Activated T-cell treated with anti-CD3 and anti-CD28 coated beads, Interleukin-2, amount 50 U/mL, for 4 hours (primary cell): ENCODE data around the gene CC2D1B. TPM values are rescaled to one million over a fixed set of nuclear protein-coding genes. Genes with fewer than 3 reads are reported as not detected.
"Not testable (repeated sequence)": the region's sequence is repeated elsewhere in the genome, so short reads cannot be mapped to it uniquely, and the experiment has no call there.

Source experiments
- ATAC-seq, 2 donors: fragments of 200-7000 bp; cut with Tn5 transposase; one replicate each; pipeline ENCODE4 v1.10.0; 2021
- DNase-seq: peaks from one replicate; pipeline ENCODE4 v3.0.0-alpha.2; 2020
- H3K27me3 Mint-ChIP-seq: one replicate; pipeline ENCODE4 v1.8.0; 2021; ENCODE audit warnings: low read depth, mixed read lengths
- H3K36me3 Mint-ChIP-seq: one replicate; pipeline ENCODE4 v1.8.0; 2022; ENCODE audit warnings: mixed read lengths; ENCODE audit not compliant: insufficient read depth
- H3K4me1 Mint-ChIP-seq: one replicate; pipeline ENCODE4 v1.8.0; 2021; ENCODE audit warnings: low read depth, mixed read lengths
- H3K4me3 Mint-ChIP-seq: one replicate; pipeline ENCODE4 v1.8.0; 2021; ENCODE audit warnings: mild to moderate bottlenecking, moderate library complexity, mixed read lengths
- H3K9me3 Mint-ChIP-seq: one replicate; pipeline ENCODE4 v1.8.0; 2021; ENCODE audit warnings: mixed read lengths
- total RNA-seq, 3 donors: library from RNA; stranded (reverse); gene quantifications; one replicate each; pipeline ENCODE4 v1.2.1, GENCODE V29; 2021

CC2D1B gene, protein sequence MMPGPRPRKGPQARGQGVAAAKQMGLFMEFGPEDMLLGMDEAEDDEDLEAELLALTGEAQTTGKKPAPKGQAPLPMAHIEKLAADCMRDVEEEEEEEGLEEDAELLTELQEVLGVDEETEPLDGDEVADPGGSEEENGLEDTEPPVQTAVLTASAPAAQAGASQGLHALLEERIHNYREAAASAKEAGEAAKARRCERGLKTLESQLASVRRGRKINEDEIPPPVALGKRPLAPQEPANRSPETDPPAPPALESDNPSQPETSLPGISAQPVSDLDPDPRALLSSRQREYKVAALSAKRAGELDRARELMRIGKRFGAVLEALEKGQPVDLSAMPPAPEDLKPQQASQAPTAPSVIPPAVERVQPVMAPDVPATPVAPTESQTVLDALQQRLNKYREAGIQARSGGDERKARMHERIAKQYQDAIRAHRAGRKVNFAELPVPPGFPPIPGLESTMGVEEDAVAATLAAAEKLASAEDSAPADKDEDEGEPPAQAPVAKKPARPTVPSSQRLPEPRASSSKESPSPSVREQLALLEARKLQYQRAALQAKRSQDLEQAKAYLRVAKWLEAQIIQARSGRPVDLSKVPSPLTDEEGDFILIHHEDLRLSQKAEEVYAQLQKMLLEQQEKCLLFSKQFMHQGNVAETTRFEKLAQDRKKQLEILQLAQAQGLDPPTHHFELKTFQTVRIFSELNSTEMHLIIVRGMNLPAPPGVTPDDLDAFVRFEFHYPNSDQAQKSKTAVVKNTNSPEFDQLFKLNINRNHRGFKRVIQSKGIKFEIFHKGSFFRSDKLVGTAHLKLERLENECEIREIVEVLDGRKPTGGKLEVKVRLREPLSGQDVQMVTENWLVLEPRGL
- 10 to 100 TPM; 35.0 to 40.0 (median 38.9) TPM for total RNA-seq

DNA sequence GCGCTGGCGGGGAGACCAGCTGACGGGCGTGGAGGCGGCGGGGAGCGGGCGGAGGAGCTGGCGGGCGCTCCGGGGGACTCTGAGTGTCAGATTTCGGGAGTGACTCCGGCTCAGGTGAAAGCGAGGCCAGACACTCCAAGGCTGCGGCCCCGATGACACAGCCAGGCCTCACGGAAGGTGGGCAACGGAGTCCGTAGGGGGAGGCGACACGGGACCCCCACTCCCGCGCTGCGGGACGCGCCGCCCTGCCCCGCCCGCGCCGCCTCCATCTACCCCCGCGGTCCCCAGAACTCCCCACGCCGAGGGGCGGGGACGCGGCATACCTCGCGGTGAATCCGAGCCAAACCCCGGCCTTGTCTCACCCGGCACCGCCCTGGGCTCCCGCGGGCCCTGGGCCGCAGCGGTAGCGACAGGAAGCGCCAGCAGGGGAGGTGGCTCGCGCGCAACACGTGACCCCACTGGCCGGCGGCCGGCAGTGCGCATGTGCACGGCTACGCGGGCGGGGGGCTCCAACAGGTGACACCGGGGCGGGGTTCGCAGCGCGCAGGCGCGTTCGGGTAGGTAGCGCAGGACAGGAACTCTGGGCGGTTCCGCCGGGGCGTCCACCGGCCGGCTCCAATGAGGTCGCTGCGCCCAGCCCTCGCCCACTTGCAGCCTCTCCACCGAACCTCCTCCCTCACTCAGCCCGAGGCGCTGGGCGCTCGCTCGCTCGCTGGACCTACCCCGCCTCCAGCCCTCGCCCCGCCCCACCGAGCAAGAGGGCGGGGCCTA lies at the start of gene CC2D1B:
CC2D1B (minus strand) TSS at position 460 of the 771 bp plus-strand sequence. CDS start 1,585 bp downstream, outside the sequence.
- peak; percentile 94 for ATAC-seq
- Mint-ChIP-seq H3K36me3 (peaks cover 18% of the 10 kb centered on the region), H3K27me3 (no peaks in the 10 kb centered on the region), H3K4me3 (peak within 1 kb of the TSS; percentile 96), H3K9me3 (no peaks in the 10 kb centered on the region), H3K4me1 (peaks cover 39% of the 10 kb centered on the region)
- peak; percentile 98 for DNase-seq

- Mint-ChIP-seq H3K27me3 (no peaks in the 10 kb centered on the region), H3K4me1 (peaks cover 20% of the 10 kb centered on the region), H3K4me3 (no peak overlapping the region), H3K36me3 (peaks cover 57% of the 10 kb centered on the region), H3K9me3 (no peaks in the 10 kb centered on the region)
- ATAC-seq = peak in 1 of 2 donors; percentile 30
- no peak for DNase-seq
These were observed 48.9 kb upstream of the CC2D1B start for GRCh38 chr1:52414942-52415341.

- Mint-ChIP-seq H3K27me3 (no peaks in the 10 kb centered on the region), H3K36me3 (peaks cover 62% of the 10 kb centered on the region), H3K4me3 (no peak overlapping the region), H3K9me3 (no peaks in the 10 kb centered on the region), H3K4me1 (peaks cover 12% of the 10 kb centered on the region)
- no peak for DNase-seq
- ATAC-seq = no peak
These were observed 47.5 kb upstream of the CC2D1B start for GRCh38 chr1:52413410-52413989.

DNA sequence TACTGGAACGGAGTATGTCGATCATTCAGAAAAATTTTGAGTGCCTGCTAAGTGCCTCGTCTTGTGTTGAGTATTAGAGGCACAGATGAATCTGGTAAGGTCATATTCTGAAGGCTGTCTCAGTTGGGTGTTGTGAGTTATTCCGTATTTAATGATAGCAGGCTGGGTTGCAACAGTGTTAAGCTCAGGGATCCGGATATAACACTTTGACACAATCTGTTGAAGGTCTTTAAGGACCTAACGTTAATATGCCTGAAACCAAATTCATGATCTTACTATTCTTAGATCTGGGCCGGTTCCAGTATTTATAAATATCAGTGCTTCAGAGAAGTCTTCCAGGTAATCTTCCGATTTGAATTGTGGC lies 39.0 kb upstream of the CC2D1B start:
- DNase-seq (no peak), ATAC-seq (no peak)
- H3K4me3 Mint-ChIP-seq = peak overlapping the region; percentile 99
- peaks cover 26% of the 10 kb centered on the region for H3K4me1 Mint-ChIP-seq
- H3K9me3 Mint-ChIP-seq = no peaks in the 10 kb centered on the region
- no peaks in the 10 kb centered on the region for H3K27me3 Mint-ChIP-seq
- peaks cover 39% of the 10 kb centered on the region for H3K36me3 Mint-ChIP-seq

DNA sequence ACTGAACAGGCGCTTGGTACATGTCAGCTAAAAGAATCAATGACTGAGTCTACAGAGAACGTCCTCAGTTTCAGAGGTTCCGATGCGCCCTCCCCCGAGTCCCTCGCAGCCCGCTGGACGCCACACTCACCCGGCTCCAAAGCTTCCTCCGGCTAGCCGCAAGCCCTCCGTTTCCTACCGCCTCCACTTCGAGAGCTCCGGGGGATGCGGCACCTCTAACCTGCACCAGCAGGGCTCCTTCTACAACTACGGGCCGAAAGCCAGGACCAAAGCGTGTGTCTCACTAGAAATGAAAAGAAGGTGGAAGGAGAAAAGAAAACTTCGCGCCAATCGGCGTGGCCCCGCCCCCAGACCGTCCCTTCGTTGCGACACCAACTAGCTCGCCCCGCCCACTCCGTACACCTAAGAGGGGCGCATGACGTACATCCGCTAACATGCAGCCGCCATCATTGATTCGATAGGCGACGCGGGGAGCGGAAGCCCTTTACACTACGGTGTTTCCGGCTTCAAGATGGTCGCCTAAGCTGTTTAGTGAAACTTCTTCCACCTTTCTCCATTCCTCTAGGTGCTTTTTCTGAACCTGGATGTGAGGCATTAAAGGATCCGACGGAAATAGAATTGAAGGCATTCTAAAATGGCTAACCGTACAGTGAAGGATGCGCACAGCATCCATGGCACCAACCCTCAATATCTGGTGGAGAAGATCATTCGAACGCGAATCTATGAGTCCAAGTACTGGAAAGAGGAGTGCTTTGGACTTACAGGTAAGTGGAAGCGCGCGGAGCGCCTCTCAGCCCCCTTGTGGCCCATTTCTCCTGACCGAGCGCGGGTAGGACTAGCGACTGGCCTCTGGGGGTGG lies 38.3 kb upstream of the CC2D1B start, which contains the start of the genes ORC1 and PRPF38A:
ORC1 (minus strand) TSS at position 308 of the 859 bp plus-strand sequence. CDS start 2,200 bp downstream, outside the sequence.
PRPF38A (plus strand) TSS at position 487 of the 859 bp plus-strand sequence; CDS start at position 635, 148 bp downstream.
- ATAC-seq (peak; percentile 89 to 93), DNase-seq (peak; percentile 97)
- Mint-ChIP-seq H3K4me1 (peaks cover 26% of the 10 kb centered on the region), H3K4me3 (peak within 1 kb of the TSS; percentile 99), H3K9me3 (no peaks in the 10 kb centered on the region), H3K36me3 (peaks cover 39% of the 10 kb centered on the region), H3K27me3 (no peaks in the 10 kb centered on the region)

DNA sequence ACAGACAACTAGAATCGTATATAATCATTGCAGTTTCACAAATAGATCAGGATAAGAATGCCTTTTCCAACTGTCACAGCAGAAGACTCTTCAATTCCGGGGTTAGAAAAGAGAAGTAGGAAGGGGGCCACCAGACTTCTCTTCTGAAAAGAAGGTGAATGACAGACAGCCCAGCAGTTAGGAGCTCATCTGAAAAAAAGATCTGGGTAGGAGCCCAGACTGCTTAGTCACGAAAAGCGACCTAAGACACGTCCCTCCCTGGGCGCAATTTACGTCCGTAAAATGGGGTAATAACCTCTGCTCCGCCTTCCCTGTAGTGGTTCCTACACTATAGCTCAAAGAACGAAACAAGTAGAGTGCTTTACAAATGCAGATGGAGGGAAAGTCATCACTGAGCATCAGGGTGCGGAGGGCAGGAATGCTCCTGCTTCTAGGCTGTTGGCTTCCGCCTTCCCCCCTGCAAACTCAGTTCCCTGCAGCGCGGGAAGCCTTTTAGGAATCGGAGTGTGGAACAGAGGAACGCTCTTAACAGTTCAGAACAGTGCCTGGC lies 37.6 kb upstream of the CC2D1B start:
- no peaks in the 10 kb centered on the region for H3K27me3 Mint-ChIP-seq
- H3K9me3 Mint-ChIP-seq = no peaks in the 10 kb centered on the region
- DNase-seq = peak; percentile 14
- peak; percentile 68 to 74 for ATAC-seq
- peak overlapping the region; percentile 99 for H3K4me3 Mint-ChIP-seq
- H3K4me1 Mint-ChIP-seq = peaks cover 26% of the 10 kb centered on the region
- peaks cover 36% of the 10 kb centered on the region for H3K36me3 Mint-ChIP-seq

DNA sequence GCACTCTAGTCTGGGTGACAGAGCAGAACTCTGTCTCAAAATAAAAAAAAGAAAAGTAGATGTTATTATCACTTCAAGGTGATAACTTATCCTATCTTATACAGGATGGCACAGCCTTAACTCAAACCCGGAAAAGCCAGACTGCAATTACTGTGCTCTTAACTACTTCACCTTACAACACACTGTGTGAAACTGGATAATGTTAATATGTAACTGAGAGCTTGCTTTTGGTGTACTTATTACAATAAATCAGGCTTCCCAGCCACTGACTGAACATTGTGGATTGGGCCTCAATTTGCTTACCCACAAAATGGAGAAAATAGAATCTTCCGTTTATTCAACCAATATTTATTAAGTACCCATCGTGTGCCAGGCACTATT lies 36.8 kb upstream of the CC2D1B start:
- no peak for ATAC-seq
- DNase-seq = no peak
- H3K27me3 Mint-ChIP-seq = no peaks in the 10 kb centered on the region
- H3K36me3 Mint-ChIP-seq = peaks cover 32% of the 10 kb centered on the region
- H3K9me3 Mint-ChIP-seq = no peaks in the 10 kb centered on the region
- H3K4me3 Mint-ChIP-seq = peak overlapping the region; percentile 99
- H3K4me1 Mint-ChIP-seq = peaks cover 26% of the 10 kb centered on the region

GRCh38 chr1:52400131-52400530 lies 34.1 kb upstream of the CC2D1B start:
- H3K4me1 Mint-ChIP-seq = peaks cover 10% of the 10 kb centered on the region
- DNase-seq = no peak
- no peak for ATAC-seq
- no peaks in the 10 kb centered on the region for H3K9me3 Mint-ChIP-seq
- peaks cover 33% of the 10 kb centered on the region for H3K36me3 Mint-ChIP-seq
- H3K27me3 Mint-ChIP-seq = no peaks in the 10 kb centered on the region
- H3K4me3 Mint-ChIP-seq = no peak overlapping the region

GRCh38 chr1:52399629-52400028 lies 33.6 kb upstream of the CC2D1B start:
- Mint-ChIP-seq H3K4me1 (peaks cover 8% of the 10 kb centered on the region), H3K27me3 (no peaks in the 10 kb centered on the region), H3K36me3 (peaks cover 33% of the 10 kb centered on the region), H3K4me3 (no peak overlapping the region), H3K9me3 (no peaks in the 10 kb centered on the region)
- no peak for ATAC-seq
- DNase-seq = no peak

DNA sequence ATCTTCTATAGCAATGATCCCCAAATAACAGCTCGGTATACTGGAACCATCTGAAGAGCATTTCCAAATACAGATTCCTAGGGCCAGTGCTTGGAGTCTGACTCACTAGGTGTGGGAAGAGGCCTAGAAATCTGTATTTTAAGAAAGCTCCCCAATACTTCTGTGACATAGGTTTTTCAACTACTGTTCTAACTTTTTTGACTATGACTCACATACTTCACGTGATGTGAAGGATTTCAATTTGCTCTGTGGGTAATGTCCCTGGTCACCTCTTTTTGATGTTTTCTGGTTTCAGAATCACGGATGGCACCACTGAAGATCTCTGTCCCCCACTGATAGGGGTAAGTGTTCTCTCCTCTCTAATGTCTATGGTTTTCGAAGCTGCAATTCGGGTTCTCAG lies 27.2 kb upstream of the CC2D1B start:
- Mint-ChIP-seq H3K4me3 (no peak overlapping the region), H3K36me3 (peaks cover 29% of the 10 kb centered on the region), H3K9me3 (no peaks in the 10 kb centered on the region), H3K4me1 (no peaks in the 10 kb centered on the region), H3K27me3 (no peaks in the 10 kb centered on the region)
- DNase-seq = no peak
- peak; percentile 35 to 53 for ATAC-seq

- peaks cover 19% of the 10 kb centered on the region for H3K36me3 Mint-ChIP-seq
- no peak for ATAC-seq
- H3K9me3 Mint-ChIP-seq = no peaks in the 10 kb centered on the region
- H3K4me3 Mint-ChIP-seq = no peak overlapping the region
- DNase-seq = no peak
- H3K27me3 Mint-ChIP-seq = no peaks in the 10 kb centered on the region
- H3K4me1 Mint-ChIP-seq = no peaks in the 10 kb centered on the region
These were observed 20.5 kb upstream of the CC2D1B start for GRCh38 chr1:52386458-52386857.

DNA sequence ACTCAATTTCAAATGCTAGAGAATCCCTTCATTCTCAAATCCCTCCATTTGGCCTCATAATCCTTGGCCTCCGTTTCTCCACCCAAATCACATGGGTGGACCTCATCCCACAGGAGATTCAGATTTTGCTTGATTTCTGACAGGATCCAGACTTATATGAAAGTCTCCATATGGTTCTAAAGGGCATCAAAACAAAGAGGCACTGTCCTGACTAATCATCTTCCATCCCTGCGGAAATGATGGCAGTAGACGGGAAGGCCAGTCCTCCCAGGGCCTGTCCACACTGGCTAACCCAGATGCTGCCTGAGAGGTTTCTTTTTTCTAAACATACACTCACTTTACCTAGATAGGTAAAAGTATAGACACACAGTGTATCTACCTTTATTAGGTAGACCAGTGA lies 19.4 kb upstream of the CC2D1B start:
- peaks cover 21% of the 10 kb centered on the region for H3K36me3 Mint-ChIP-seq
- H3K9me3 Mint-ChIP-seq = no peaks in the 10 kb centered on the region

DNA sequence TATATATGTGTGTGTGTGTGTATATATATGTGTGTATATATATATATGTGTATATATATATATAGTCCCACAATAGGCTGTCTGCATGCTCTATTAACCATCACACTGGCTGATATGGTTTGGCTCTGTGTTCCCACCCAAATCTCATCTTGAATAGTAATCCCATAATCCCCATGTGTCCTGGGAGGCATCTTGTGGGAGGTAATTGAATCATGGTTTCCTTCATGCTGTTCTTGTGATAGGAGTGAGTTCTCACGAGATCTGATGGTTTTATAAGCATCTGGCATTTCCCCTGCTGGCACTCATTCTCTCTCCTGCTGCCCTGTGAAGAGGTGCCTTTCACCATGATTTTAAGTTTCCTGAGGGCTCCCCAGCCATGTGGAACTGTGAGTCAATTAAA lies 3.8 kb upstream of the CC2D1B start:
- H3K4me3 Mint-ChIP-seq, DNase-seq, ATAC-seq, H3K27me3 Mint-ChIP-seq, H3K9me3 Mint-ChIP-seq: not testable (repeated sequence)
- Mint-ChIP-seq H3K36me3 (peaks cover 10% of the 10 kb centered on the region), H3K4me1 (peaks cover 20% of the 10 kb centered on the region)

More for the DNA sequence above, 19.4 kb upstream of the CC2D1B start:
- no peaks in the 10 kb centered on the region for H3K4me1 Mint-ChIP-seq
- DNase-seq (no peak), ATAC-seq (no peak)
- H3K4me3 Mint-ChIP-seq = no peak overlapping the region
- H3K27me3 Mint-ChIP-seq = no peaks in the 10 kb centered on the region
